Activated CD8-positive, alpha-beta T cell treated with anti-CD3 and anti-CD28 coated beads for 36 hours (primary cell): ENCODE results near the gene IFT27. TPM values are rescaled to one million over a fixed set of nuclear protein-coding genes. Genes with fewer than 3 reads are reported as not detected.

Experiments used
- ATAC-seq: fragments of 200-7000 bp; cut with Tn5 transposase; one replicate; pipeline ENCODE4 v1.10.0; 2021; ENCODE audit warnings: mild to moderate bottlenecking, moderate library complexity
- CTCF ChIA-PET: fragments of 350-600 bp; sonication (Branson Sonifier 250); formaldehyde crosslinking; loops from one replicate; lab custom pipeline; 2021; ENCODE audit warnings: antibody characterized with exemption; lab: Charles Lee
- POLR2A ChIA-PET: fragments of 350-600 bp; sonication (Branson Sonifier 250); formaldehyde crosslinking; loops from one replicate; lab custom pipeline; 2021; ENCODE audit warnings: antibody characterized with exemption; lab: Charles Lee
- DNase-seq: peaks from one replicate; pipeline ENCODE4 v3.0.0-alpha.2; 2020
- H3K27ac Mint-ChIP-seq: one replicate; pipeline ENCODE4 v1.8.0; 2021; ENCODE audit warnings: mild to moderate bottlenecking, mixed read lengths
- H3K27me3 Mint-ChIP-seq: one replicate; pipeline ENCODE4 v1.8.0; 2021; ENCODE audit warnings: mixed read lengths
- H3K36me3 Mint-ChIP-seq: one replicate; pipeline ENCODE4 v1.8.0; 2021; ENCODE audit warnings: low read depth, mixed read lengths
- H3K4me1 Mint-ChIP-seq: one replicate; pipeline ENCODE4 v1.8.0; 2021; ENCODE audit warnings: low read depth, mixed read lengths
- H3K4me3 Mint-ChIP-seq: one replicate; pipeline ENCODE4 v1.8.0; 2021; ENCODE audit warnings: mild to moderate bottlenecking, moderate library complexity, mixed read lengths
- H3K9me3 Mint-ChIP-seq: one replicate; pipeline ENCODE4 v1.8.0; 2021; ENCODE audit warnings: mixed read lengths
- CTCF ChIP-seq: fragments of 200-600 bp; IDR thresholded peaks from one replicate; pipeline ENCODE4 v1.8.0; 2022; ENCODE audit warnings: antibody characterized with exemption, mild to moderate bottlenecking
- intact Hi-C: fragments of 100-400 bp; cut with micrococcal nuclease; formaldehyde crosslinking; loops from one replicate; pipeline ENCODE4 v1.10.0; 2022
- total RNA-seq, 2 experiments: library from RNA; stranded (reverse); gene quantifications; one replicate each; pipeline ENCODE4 v1.2.3, GENCODE V29; 2021

The IFT27 gene
- total RNA-seq, 2 experiments from 2014 or later, result 20.0 to 21.9 TPM

GRCh38 chr22:36770513-36771231 is 5.2 kb downstream of the IFT27 start:
- POLR2A ChIA-PET, result no interaction called here
- CTCF ChIA-PET, result interaction anchor here (1.0 to 1.3 kb wide), 2 partner anchors 13 to 207 kb away, joined by 3 to 7 read pairs; no protein-coding TSS in a partner anchor
- TF ChIP-seq CTCF, result no peak
- Mint-ChIP-seq H3K27ac (no peak overlapping the region), H3K9me3 (no peaks in the 10 kb centered on the region), H3K4me1 (peaks cover 11% of the 10 kb centered on the region), H3K4me3 (no peak overlapping the region), H3K36me3 (peaks cover 4% of the 10 kb centered on the region), H3K27me3 (no peaks in the 10 kb centered on the region)
- intact Hi-C loops, result no loop called here
- DNase-seq (no peak), ATAC-seq (no peak)

GRCh38 chr22:36769541-36770512 is 6.1 kb downstream of the IFT27 start:
- intact Hi-C loops, result no loop called here
- peaks cover 5% of the 10 kb centered on the region for H3K4me1 Mint-ChIP-seq
- peaks cover 4% of the 10 kb centered on the region for H3K36me3 Mint-ChIP-seq
- ATAC-seq (no peak), DNase-seq (no peak)
- H3K4me3 Mint-ChIP-seq, result no peak overlapping the region
- no peaks in the 10 kb centered on the region for H3K27me3 Mint-ChIP-seq
- H3K27ac Mint-ChIP-seq, result no peak overlapping the region
- CTCF ChIA-PET, result interaction anchor here (1.0 to 1.7 kb wide), 3 partner anchors 12 to 208 kb away, joined by 3 to 7 read pairs (median 6); no protein-coding TSS in a partner anchor
- POLR2A ChIA-PET, result no interaction called here
- H3K9me3 Mint-ChIP-seq, result no peaks in the 10 kb centered on the region
- TF ChIP-seq CTCF, result no peak

- Mint-ChIP-seq H3K27me3 (no peaks in the 10 kb centered on the region), H3K27ac (no peak overlapping the region), H3K9me3 (no peaks in the 10 kb centered on the region), H3K36me3 (peaks cover 4% of the 10 kb centered on the region), H3K4me3 (no peak overlapping the region), H3K4me1 (peaks cover 3% of the 10 kb centered on the region)
- ATAC-seq (no peak), DNase-seq (no peak)
- intact Hi-C loops, result no loop called here
- ChIA-PET CTCF (interaction anchor here (1.7 kb wide), 1 partner anchor 10 kb away, joined by 6 read pairs; no protein-coding TSS in a partner anchor), POLR2A (no interaction called here)
- no peak for TF ChIP-seq CTCF
Measured at GRCh38 chr22:36768616-36769015, 7.3 kb downstream of the IFT27 start.

- POLR2A ChIA-PET, result interaction anchor here (0.5 kb wide), 1 partner anchor 266 kb away, joined by 4 read pairs; no protein-coding TSS in a partner anchor
- ATAC-seq (no peak), DNase-seq (no peak)
- no peak overlapping the region for H3K27ac Mint-ChIP-seq
- H3K4me1 Mint-ChIP-seq, result peaks cover 3% of the 10 kb centered on the region
- H3K36me3 Mint-ChIP-seq, result peaks cover 4% of the 10 kb centered on the region
- intact Hi-C loops, result no loop called here
- no peak for TF ChIP-seq CTCF
- H3K4me3 Mint-ChIP-seq, result no peak overlapping the region
- no peaks in the 10 kb centered on the region for H3K27me3 Mint-ChIP-seq
- CTCF ChIA-PET, result interaction anchor here (1.7 kb wide), 1 partner anchor 10 kb away, joined by 6 read pairs; no protein-coding TSS in a partner anchor
- no peaks in the 10 kb centered on the region for H3K9me3 Mint-ChIP-seq
Measured at GRCh38 chr22:36768141-36768540, 7.8 kb downstream of the IFT27 start.
